PC-3 (cell line): ENCODE data around the gene TMCC3. TPM values are rescaled to one million over a fixed set of nuclear protein-coding genes. Genes with fewer than 3 reads are reported as not detected.

ENCODE experiments used
- ATAC-seq: fragments of 200-7000 bp; cut with Tn5 transposase; 2 replicates; pipeline ENCODE4 v1.9.1; 2020; ENCODE audit warnings: mild to moderate bottlenecking, moderate library complexity
- BruUV-seq: library from RNA; stranded (reverse); fragments of 400-500 nt; replicated peaks from 2 replicates; lab custom pipeline; 2021; lab: Mats Ljungman, UMichigan
- CTCF ChIA-PET: fragments of 300-600 bp; sonication (Branson Sonifier 250); formaldehyde crosslinking; loops from one replicate; lab custom pipeline; 2022; ENCODE audit warnings: antibody characterized with exemption; lab: Charles Lee
- POLR2A ChIA-PET: fragments of 300-600 bp; sonication (Branson Sonifier 250); formaldehyde crosslinking; loops from one replicate; lab custom pipeline; 2022; ENCODE audit warnings: antibody characterized with exemption; ENCODE audit not compliant: unreplicated experiment; lab: Charles Lee
- DNase-seq: peaks from one replicate; pipeline ENCODE4 v3.0.0-alpha.2; 2015
- H2AFZ ChIP-seq: fragments of 300-600 bp; sonication (generic); 2 replicates; pipeline ENCODE4 v1.6.0; 2016; ENCODE audit warnings: antibody characterized with exemption, low read length
- H3F3A ChIP-seq: fragments of 300-600 bp; sonication (generic); one replicate; pipeline ENCODE4 v1.6.0; 2017; ENCODE audit warnings: antibody characterized with exemption, low read length, control low read depth, mild to moderate bottlenecking; ENCODE audit not compliant: unreplicated experiment
- H3K27ac ChIP-seq: fragments of 300-600 bp; sonication (generic); 2 replicates; pipeline ENCODE4 v1.5.1; 2016; ENCODE audit warnings: mild to moderate bottlenecking, low read length
- H3K27me3 ChIP-seq: fragments of 300-600 bp; sonication (generic); 2 replicates; pipeline ENCODE4 v1.6.1; 2016; ENCODE audit warnings: low read length, mixed read lengths
- H3K36me3 ChIP-seq: fragments of 300-600 bp; sonication (generic); 2 replicates; pipeline ENCODE4 v1.6.1; 2016; ENCODE audit warnings: low read depth, mixed run types, low read length, mixed read lengths
- H3K4me1 ChIP-seq: fragments of 300-600 bp; sonication (generic); 2 replicates; pipeline ENCODE4 v1.5.1; 2016; ENCODE audit warnings: low read length; ENCODE audit not compliant: insufficient read depth
- H3K4me2 ChIP-seq: fragments of 300-600 bp; sonication (generic); 2 replicates; pipeline ENCODE4 v1.6.0; 2016; ENCODE audit warnings: low read length
- H3K4me3 ChIP-seq: fragments of 300-600 bp; sonication (generic); 2 replicates; pipeline ENCODE4 v1.5.1; 2016; ENCODE audit warnings: mild to moderate bottlenecking, low read length, mixed read lengths
- H3K79me2 ChIP-seq: fragments of 300-600 bp; sonication (generic); 2 replicates; pipeline ENCODE4 v1.6.1; 2017; ENCODE audit warnings: low read length, mixed read lengths
- H3K9ac ChIP-seq: fragments of 300-600 bp; sonication (generic); 2 replicates; pipeline ENCODE4 v1.6.0; 2016; ENCODE audit warnings: mild to moderate bottlenecking, low read length
- H3K9me2 ChIP-seq: fragments of 300-600 bp; sonication (generic); replicated peaks from 2 replicates; pipeline ENCODE4 v1.6.1; 2016; ENCODE audit warnings: mixed run types, low read length, mixed read lengths
- H3K9me3 ChIP-seq: fragments of 300-600 bp; sonication (generic); 2 replicates; pipeline ENCODE4 v1.6.1; 2016; ENCODE audit warnings: low read length, mixed read lengths
- H4K20me1 ChIP-seq: fragments of 300-600 bp; sonication (generic); 2 replicates; pipeline ENCODE4 v1.6.1; 2016; ENCODE audit warnings: low read length, mixed read lengths
- CTCF ChIP-seq: fragments of 300-600 bp; sonication (generic); conservative IDR thresholded peaks from 2 replicates; pipeline ENCODE4 v1.5.1; 2017; ENCODE audit warnings: antibody characterized with exemption, low read depth, mild to moderate bottlenecking, low read length
- EZH2 ChIP-seq: fragments of 300-600 bp; sonication (generic); IDR thresholded peaks from one replicate; pipeline ENCODE4 v1.6.1; 2017; ENCODE audit warnings: antibody characterized with exemption, mild to moderate bottlenecking, low read length; ENCODE audit not compliant: unreplicated experiment
- EZH2phosphoT487 ChIP-seq: fragments of 300-600 bp; sonication (generic); IDR thresholded peaks from 2 replicates; pipeline ENCODE4 v1.6.1; 2018; ENCODE audit warnings: mild to moderate bottlenecking, antibody characterized with exemption, low read length, borderline replicate concordance
- intact Hi-C: fragments of 100-400 bp; cut with micrococcal nuclease; formaldehyde crosslinking; loops from 2 replicates; pipeline ENCODE4 v1.9.0; 2023
- total RNA-seq: library from RNA; depleted of rRNA; stranded (reverse); fragments of >200 nt; gene quantifications from 2 replicates; pipeline ENCODE4 v1.2.3, GENCODE V29; 2014

TMCC3 gene
- total RNA-seq, 1 experiment from 2014 or later: 6.5 TPM

GRCh38 chr12:94595152-94595551, 55.2 kb downstream of the TMCC3 start:
- H3K79me2 ChIP-seq: no peaks in the 10 kb centered on the region
- H3K9me2 ChIP-seq: no peaks in the 10 kb centered on the region
- peaks cover 4% of the 10 kb centered on the region for H3F3A ChIP-seq
- peak overlapping the region; percentile 82 for H3K27ac ChIP-seq
- ATAC-seq: peak; percentile 69
- no TSS peak for BruUV-seq
- H2AFZ ChIP-seq: no peak overlapping the region
- peaks cover 73% of the 10 kb centered on the region for H3K4me1 ChIP-seq
- CTCF ChIA-PET: interaction anchor here (0.8 kb wide), 1 partner anchor 33 kb away, joined by 3 read pairs; no protein-coding TSS in a partner anchor
- intact Hi-C loops: loop anchor here (2.0 to 10.0 kb wide), 5 partner anchors 20 to 167 kb away; partner anchors contain the start of gene CEP83
- peak overlapping the region; percentile 49 for H3K4me3 ChIP-seq
- no peak overlapping the region for H3K9ac ChIP-seq
- no peaks in the 10 kb centered on the region for H3K27me3 ChIP-seq
- no peaks in the 10 kb centered on the region for H4K20me1 ChIP-seq
- peak; percentile 97 for DNase-seq
- H3K9me3 ChIP-seq: no peaks in the 10 kb centered on the region
- POLR2A ChIA-PET: no interaction called here
- peak overlapping the region; percentile 87 for H3K4me2 ChIP-seq
- TF ChIP-seq EZH2: no peak
- TF ChIP-seq EZH2phosphoT487: no peak
- TF ChIP-seq CTCF: no peak
- no peaks in the 10 kb centered on the region for H3K36me3 ChIP-seq

GRCh38 chr12:94594443-94594825, 55.9 kb downstream of the TMCC3 start:
- no peaks in the 10 kb centered on the region for H3K9me2 ChIP-seq
- peak overlapping the region; percentile 49 for H3K4me3 ChIP-seq
- H3K4me2 ChIP-seq: peak overlapping the region; percentile 87
- H3K36me3 ChIP-seq: no peaks in the 10 kb centered on the region
- peak overlapping the region; percentile 82 for H3K27ac ChIP-seq
- POLR2A ChIA-PET: interaction anchor here (0.6 kb wide), 1 partner anchor 33 kb away, joined by 3 read pairs; no protein-coding TSS in a partner anchor
- ATAC-seq (peak; percentile 26; the same call in 1 of the 2 replicates), DNase-seq (peak; percentile 76)
- peaks cover 4% of the 10 kb centered on the region for H3F3A ChIP-seq
- intact Hi-C loops: loop anchor here (2.0 to 10.0 kb wide), 3 partner anchors 20 to 140 kb away; partner anchors contain the start of gene CEP83
- H3K27me3 ChIP-seq: no peaks in the 10 kb centered on the region
- H4K20me1 ChIP-seq: no peaks in the 10 kb centered on the region
- TF ChIP-seq EZH2 (no peak), CTCF (no peak), EZH2phosphoT487 (no peak)
- H3K9me3 ChIP-seq: no peaks in the 10 kb centered on the region
- CTCF ChIA-PET: interaction anchor here (0.5 kb wide), 1 partner anchor 882 kb away, joined by 4 read pairs; no protein-coding TSS in a partner anchor
- H3K79me2 ChIP-seq: no peaks in the 10 kb centered on the region
- peaks cover 71% of the 10 kb centered on the region for H3K4me1 ChIP-seq
- peak overlapping the region; percentile 41 for H2AFZ ChIP-seq
- peak overlapping the region; percentile 41 for H3K9ac ChIP-seq
- no TSS peak for BruUV-seq
